ENCODE data around the gene C8A.
A peak's percentile ranks its signal among the peaks of the same experiment; 100 is the strongest.

C8A gene

GRCh38 chr1:56814205-56814604 lies 40.4 kb upstream of the C8A start:
- H2BK12ac ChIP-seq (ENCODE audit: low read length): no peak overlapping the region
- no peak for DNase-seq
- no peak overlapping the region for H2BK5ac ChIP-seq (ENCODE audit: low read depth, low read length, poor library complexity)
- H3K23ac ChIP-seq (ENCODE audit: low read length): no peak overlapping the region
- H4K8ac ChIP-seq (ENCODE audit: low read depth, low read length): no peak overlapping the region
- H2AFZ ChIP-seq (ENCODE audit: insufficient read depth, low read length, poor library complexity): no peak overlapping the region
- no peak overlapping the region for H4K91ac ChIP-seq (ENCODE audit: low read depth, low read length)
- H3K4me2 ChIP-seq (ENCODE audit: low read length): no peak overlapping the region
- no peak overlapping the region for H3K14ac ChIP-seq (ENCODE audit: low read length)
- H3K79me2 ChIP-seq (ENCODE audit: control insufficient read depth, insufficient read depth, low read length, poor library complexity): no peaks in the 10 kb centered on the region
- H2AK5ac ChIP-seq (ENCODE audit: low read length): peak overlapping the region; percentile 36
- H3K4ac ChIP-seq (ENCODE audit: low read depth, low read length): no peak overlapping the region
- H3K79me1 ChIP-seq (ENCODE audit: low read length): peaks cover 3% of the 10 kb centered on the region
- no peak overlapping the region for H3K9ac ChIP-seq (ENCODE audit: low read length)
- no peak overlapping the region for H4K12ac ChIP-seq (ENCODE audit: low read depth, low read length)
- no peaks in the 10 kb centered on the region for H3K27me3 ChIP-seq (ENCODE audit: insufficient read depth, low read length)
- no peak overlapping the region for H3K4me3 ChIP-seq (ENCODE audit: low read depth, low read length)
- H3K4me1 ChIP-seq (ENCODE audit: control insufficient read depth in 1 of 2, insufficient read depth in 2 of 2, low read length in 2 of 2): peaks cover 5 to 17% of the 10 kb centered on the region in 2 experiments
- no peaks in the 10 kb centered on the region for H3K36me3 ChIP-seq (ENCODE audit: control insufficient read depth in 1 of 2, insufficient read depth in 2 of 2, low read length in 2 of 2)
- H3K18ac ChIP-seq (ENCODE audit: low read length): no peak overlapping the region
- WGBS (ENCODE audit: extremely low coverage, insufficient coverage, insufficient read length): no CpG with 5 or more reads among the region's 2 CpGs
- no peak overlapping the region for H2BK120ac ChIP-seq (ENCODE audit: insufficient read depth, low read length, poor library complexity)
- H3K27ac ChIP-seq (ENCODE audit: low read depth, low read length): no peak overlapping the region
- H3K9me3 ChIP-seq (ENCODE audit: insufficient read depth, low read depth, low read length): peaks cover 3% of the 10 kb centered on the region

DNA sequence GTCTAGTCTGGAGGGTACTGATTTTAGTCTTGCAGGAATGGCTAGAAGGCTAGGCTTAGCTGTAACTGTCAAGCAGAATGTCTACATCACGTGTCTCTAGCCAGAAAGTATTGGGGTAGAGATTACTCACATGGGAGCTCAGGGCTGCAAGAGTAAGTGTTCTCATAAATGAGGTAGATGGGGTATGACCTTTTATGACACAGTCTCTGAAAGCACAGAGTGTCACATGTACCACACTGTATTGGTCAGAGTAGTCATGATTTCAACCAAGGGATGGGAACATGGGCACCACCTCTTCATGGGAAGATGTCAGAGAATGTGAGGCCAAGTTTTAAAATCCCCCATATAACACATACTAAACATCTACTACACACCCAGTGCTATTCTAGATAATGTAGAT lies 38.3 kb upstream of the C8A start:
- no peak overlapping the region for H3K9ac ChIP-seq (ENCODE audit: low read length)
- no peak overlapping the region for H3K4me2 ChIP-seq (ENCODE audit: low read length)
- H2AFZ ChIP-seq (ENCODE audit: insufficient read depth, low read length, poor library complexity): no peak overlapping the region
- no peak overlapping the region for H3K27ac ChIP-seq (ENCODE audit: low read depth, low read length)
- H3K9me3 ChIP-seq (ENCODE audit: insufficient read depth, low read depth, low read length): peaks cover 3% of the 10 kb centered on the region
- H3K4ac ChIP-seq (ENCODE audit: low read depth, low read length): no peak overlapping the region
- no peak overlapping the region for H3K18ac ChIP-seq (ENCODE audit: low read length)
- H3K27me3 ChIP-seq (ENCODE audit: insufficient read depth, low read length): no peaks in the 10 kb centered on the region
- peak overlapping the region; percentile 60 for H2BK12ac ChIP-seq (ENCODE audit: low read length)
- no peak overlapping the region for H4K8ac ChIP-seq (ENCODE audit: low read depth, low read length)
- no peaks in the 10 kb centered on the region for H3K79me2 ChIP-seq (ENCODE audit: control insufficient read depth, insufficient read depth, low read length, poor library complexity)
- H4K12ac ChIP-seq (ENCODE audit: low read depth, low read length): no peak overlapping the region
- peak overlapping the region; percentile 69 for H2BK120ac ChIP-seq (ENCODE audit: insufficient read depth, low read length, poor library complexity)
- no peak overlapping the region for H2BK5ac ChIP-seq (ENCODE audit: low read depth, low read length, poor library complexity)
- no peak for DNase-seq
- H4K91ac ChIP-seq (ENCODE audit: low read depth, low read length): peak overlapping the region; percentile 17
- peaks cover 6% of the 10 kb centered on the region for H3K79me1 ChIP-seq (ENCODE audit: low read length)
- no peaks in the 10 kb centered on the region for H3K36me3 ChIP-seq (ENCODE audit: control insufficient read depth in 1 of 2, insufficient read depth in 2 of 2, low read length in 2 of 2)
- peaks cover 13 to 24% of the 10 kb centered on the region in 2 experiments for H3K4me1 ChIP-seq (ENCODE audit: control insufficient read depth in 1 of 2, insufficient read depth in 2 of 2, low read length in 2 of 2)
- H2AK5ac ChIP-seq (ENCODE audit: low read length): peak overlapping the region; percentile 44
- WGBS (ENCODE audit: extremely low coverage, insufficient coverage, insufficient read length): no CpG with 5 or more reads among the region's 1 CpG
- H3K14ac ChIP-seq (ENCODE audit: low read length): peak overlapping the region; percentile 34
- H3K4me3 ChIP-seq (ENCODE audit: low read depth, low read length): no peak overlapping the region
- H3K23ac ChIP-seq (ENCODE audit: low read length): no peak overlapping the region

DNA sequence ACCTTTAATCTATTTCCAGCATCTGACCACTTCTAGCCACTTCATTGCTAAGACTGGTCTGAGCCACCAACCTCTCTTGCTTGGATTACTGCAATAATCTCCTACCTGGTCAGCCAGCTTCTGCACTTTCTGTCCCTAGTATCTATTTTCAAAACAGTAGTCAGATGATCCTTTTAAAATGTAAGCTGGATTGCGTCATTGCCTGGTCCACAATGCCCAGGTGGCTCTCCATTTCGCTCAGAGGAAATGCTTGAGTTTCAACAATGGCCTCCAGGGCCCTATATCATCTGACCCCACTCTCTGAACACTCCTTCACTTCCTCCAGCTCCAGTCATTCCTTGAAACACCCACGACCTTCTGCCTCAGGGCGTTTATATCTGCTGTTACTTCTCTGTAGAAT lies 37.7 kb upstream of the C8A start:
- H4K91ac ChIP-seq (ENCODE audit: low read depth, low read length): no peak overlapping the region
- no peak overlapping the region for H3K4me3 ChIP-seq (ENCODE audit: low read depth, low read length)

DNA sequence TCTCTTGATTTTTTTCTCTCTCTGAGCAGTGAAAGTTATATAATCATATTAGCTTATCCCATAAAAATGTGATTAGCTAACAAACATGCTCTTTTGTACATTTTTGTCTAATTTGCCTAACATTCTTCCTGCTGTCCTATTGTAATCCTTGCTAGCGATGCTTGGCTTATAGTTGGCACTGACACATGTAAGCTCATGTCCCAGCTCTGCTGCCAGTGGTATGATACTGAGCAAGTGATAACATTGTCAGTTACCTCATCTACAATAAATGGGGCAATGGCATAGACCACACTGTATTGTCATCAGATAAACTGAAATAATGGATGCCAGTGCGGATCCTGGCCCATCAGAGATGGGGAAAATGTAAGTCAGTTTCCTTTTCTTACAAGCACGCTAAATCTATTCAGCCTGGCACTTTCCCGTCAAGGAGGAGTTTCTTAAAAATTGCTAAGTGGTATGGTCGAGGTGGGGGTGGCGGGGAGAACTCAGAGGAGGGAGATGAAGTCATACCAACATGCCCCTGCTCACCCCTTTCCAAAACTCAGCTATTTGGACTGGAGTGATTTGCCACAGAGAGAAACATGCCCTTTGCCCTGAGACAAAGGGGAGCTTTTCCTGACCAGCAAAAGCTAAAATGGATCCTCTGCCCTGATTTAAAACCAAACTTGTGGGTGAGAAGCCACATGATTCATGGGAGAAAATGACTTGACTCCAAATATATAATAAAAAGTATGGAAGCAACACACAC lies 36.7 kb upstream of the C8A start:
- no peaks in the 10 kb centered on the region for H3K79me2 ChIP-seq (ENCODE audit: control insufficient read depth, insufficient read depth, low read length, poor library complexity)
- H3K23ac ChIP-seq (ENCODE audit: low read length): no peak overlapping the region
- H3K18ac ChIP-seq (ENCODE audit: low read length): no peak overlapping the region
- no peak overlapping the region for H4K8ac ChIP-seq (ENCODE audit: low read depth, low read length)
- no peak overlapping the region for H3K27ac ChIP-seq (ENCODE audit: low read depth, low read length)
- H2AK5ac ChIP-seq (ENCODE audit: low read length): peak overlapping the region; percentile 69
- H2BK5ac ChIP-seq (ENCODE audit: low read depth, low read length, poor library complexity): peak overlapping the region; percentile 23
- WGBS (ENCODE audit: extremely low coverage, insufficient coverage, insufficient read length): no CpG with 5 or more reads among the region's 6 CpGs
- H2BK120ac ChIP-seq (ENCODE audit: insufficient read depth, low read length, poor library complexity): peak overlapping the region; percentile 27
- H3K4me2 ChIP-seq (ENCODE audit: low read length): no peak overlapping the region
- H3K4me3 ChIP-seq (ENCODE audit: low read depth, low read length): no peak overlapping the region
- H3K27me3 ChIP-seq (ENCODE audit: insufficient read depth, low read length): no peaks in the 10 kb centered on the region
- H2BK12ac ChIP-seq (ENCODE audit: low read length): no peak overlapping the region
- H3K36me3 ChIP-seq (ENCODE audit: control insufficient read depth in 1 of 2, insufficient read depth in 2 of 2, low read length in 2 of 2): no peaks in the 10 kb centered on the region
- H3K9ac ChIP-seq (ENCODE audit: low read length): no peak overlapping the region
- H2AFZ ChIP-seq (ENCODE audit: insufficient read depth, low read length, poor library complexity): no peak overlapping the region
- H4K91ac ChIP-seq (ENCODE audit: low read depth, low read length): peak overlapping the region; percentile 40
- no peak for DNase-seq
- H3K9me3 ChIP-seq (ENCODE audit: insufficient read depth, low read depth, low read length): peaks cover 3% of the 10 kb centered on the region
- H3K14ac ChIP-seq (ENCODE audit: low read length): no peak overlapping the region
- H4K12ac ChIP-seq (ENCODE audit: low read depth, low read length): no peak overlapping the region
- H3K4ac ChIP-seq (ENCODE audit: low read depth, low read length): no peak overlapping the region
- peaks cover 6% of the 10 kb centered on the region for H3K79me1 ChIP-seq (ENCODE audit: low read length)
- peaks cover 13 to 21% of the 10 kb centered on the region in 2 experiments for H3K4me1 ChIP-seq (ENCODE audit: control insufficient read depth in 1 of 2, insufficient read depth in 2 of 2, low read length in 2 of 2)

More for the DNA sequence above, 37.7 kb upstream of the C8A start:
- no peak overlapping the region for H2BK12ac ChIP-seq (ENCODE audit: low read length)
- no peak overlapping the region for H4K8ac ChIP-seq (ENCODE audit: low read depth, low read length)
- H3K23ac ChIP-seq (ENCODE audit: low read length): no peak overlapping the region
- no peak overlapping the region for H2AK5ac ChIP-seq (ENCODE audit: low read length)
- H3K79me2 ChIP-seq (ENCODE audit: control insufficient read depth, insufficient read depth, low read length, poor library complexity): no peaks in the 10 kb centered on the region
- H3K79me1 ChIP-seq (ENCODE audit: low read length): peaks cover 6% of the 10 kb centered on the region
- no peak overlapping the region for H3K14ac ChIP-seq (ENCODE audit: low read length)
- no peak overlapping the region for H3K27ac ChIP-seq (ENCODE audit: low read depth, low read length)
- H3K27me3 ChIP-seq (ENCODE audit: insufficient read depth, low read length): no peaks in the 10 kb centered on the region
- H2AFZ ChIP-seq (ENCODE audit: insufficient read depth, low read length, poor library complexity): no peak overlapping the region
- H4K12ac ChIP-seq (ENCODE audit: low read depth, low read length): no peak overlapping the region
- no peak overlapping the region for H3K18ac ChIP-seq (ENCODE audit: low read length)
- no peak overlapping the region for H2BK5ac ChIP-seq (ENCODE audit: low read depth, low read length, poor library complexity)
- peak; percentile 59 for DNase-seq
- no CpG with 5 or more reads among the region's 4 CpGs for WGBS (ENCODE audit: extremely low coverage, insufficient coverage, insufficient read length)
- no peak overlapping the region for H2BK120ac ChIP-seq (ENCODE audit: insufficient read depth, low read length, poor library complexity)
- H3K9me3 ChIP-seq (ENCODE audit: insufficient read depth, low read depth, low read length): peaks cover 3% of the 10 kb centered on the region
- H3K9ac ChIP-seq (ENCODE audit: low read length): no peak overlapping the region
- H3K4me2 ChIP-seq (ENCODE audit: low read length): no peak overlapping the region
- no peak overlapping the region for H3K4ac ChIP-seq (ENCODE audit: low read depth, low read length)
- peaks cover 13 to 21% of the 10 kb centered on the region in 2 experiments for H3K4me1 ChIP-seq (ENCODE audit: control insufficient read depth in 1 of 2, insufficient read depth in 2 of 2, low read length in 2 of 2)
- H3K36me3 ChIP-seq (ENCODE audit: control insufficient read depth in 1 of 2, insufficient read depth in 2 of 2, low read length in 2 of 2): no peaks in the 10 kb centered on the region

All from trophoblast cell (in vitro differentiated cells and primary cell).